Stimulated activated CD4-positive, alpha-beta T cell treated with anti-CD3 and anti-CD28 coated beads, Interleukin-4, amount 100 ng/mL, for 48 hours (primary cell): ENCODE data around the gene CLTCL1.
"Not testable (repeated sequence)": the region's sequence is repeated elsewhere in the genome, so short reads cannot be mapped to it uniquely, and the experiment has no call there.

Experiments used
- DNase-seq, 2 donors: peaks; one replicate each; pipeline ENCODE4 v3.0.0-alpha.2; 2020; ENCODE audit warnings: low read depth in 2 of 2

CLTCL1 gene

DNA sequence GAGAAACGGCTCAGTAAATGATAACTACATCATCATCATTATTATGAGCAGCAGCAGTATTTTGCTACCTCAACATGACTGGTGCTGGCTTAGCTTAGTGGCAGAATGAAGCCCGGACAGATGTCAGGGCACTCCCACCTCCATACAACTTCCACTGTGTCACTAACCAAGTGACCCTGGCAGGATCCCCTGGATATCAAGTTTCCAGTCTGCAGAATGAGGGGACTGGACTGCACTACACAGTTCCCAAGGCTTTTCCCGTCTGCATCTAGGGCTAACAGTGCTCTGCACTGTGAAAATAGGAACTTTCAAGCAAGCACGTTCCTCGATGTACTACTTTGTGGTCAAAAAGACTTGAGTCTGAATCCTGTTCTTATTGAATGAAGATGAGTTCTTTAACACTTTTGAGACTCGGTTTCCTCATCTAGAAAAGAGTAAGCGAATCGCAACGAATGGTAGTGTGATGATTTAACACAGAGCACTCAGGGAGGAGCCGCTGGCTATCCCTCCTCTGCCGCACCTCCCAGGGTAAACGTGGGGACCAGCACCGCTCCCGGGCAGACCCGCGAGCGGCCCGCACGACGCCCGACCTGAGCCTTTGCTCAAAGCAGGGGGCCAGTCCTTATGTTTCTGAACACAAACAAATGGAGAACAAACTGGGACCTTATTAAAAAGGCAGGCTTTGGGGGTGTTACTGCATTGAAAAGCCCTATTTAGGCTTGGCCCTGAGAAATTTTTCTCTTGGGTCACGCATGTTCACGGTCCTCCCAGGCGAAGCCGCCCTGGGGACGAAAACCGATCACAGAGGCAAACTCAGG lies 910 bp downstream of the CLTCL1 start:
- no peak for DNase-seq

DNA sequence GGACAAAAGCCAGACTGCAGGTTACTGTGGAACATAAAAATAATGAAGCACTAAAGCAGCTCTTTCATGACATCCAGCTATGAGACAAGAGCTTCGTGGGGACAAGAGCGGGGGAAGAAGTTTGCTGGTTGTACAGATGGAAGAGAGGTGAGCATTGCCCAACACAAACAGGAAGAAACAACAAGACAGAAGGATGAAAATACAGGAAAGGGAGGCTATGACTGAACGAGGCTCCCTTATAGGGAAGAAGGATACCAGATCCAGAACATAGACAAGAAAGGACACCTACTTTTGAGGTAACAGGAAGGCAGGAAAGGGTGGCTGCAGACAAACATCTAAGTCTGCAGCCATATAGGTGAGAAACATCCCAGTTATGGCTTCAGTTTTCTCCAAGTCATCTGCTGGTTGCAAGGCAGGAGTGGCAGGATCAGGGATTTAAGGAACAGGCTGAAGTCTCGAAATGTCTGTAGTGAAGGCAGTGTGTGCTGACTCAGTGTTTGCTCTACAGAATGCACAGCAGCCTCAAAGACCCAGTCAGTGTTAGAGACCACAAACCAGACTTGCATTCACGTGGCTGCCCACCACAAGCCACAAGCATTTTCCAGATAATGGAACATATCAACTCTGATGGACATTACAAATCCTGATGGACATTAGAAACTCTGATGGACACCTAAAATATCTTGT lies 1.9 kb downstream of the CLTCL1 start:
- DNase-seq: no peak

- no peak for DNase-seq
Measured at GRCh38 chr22:19287889-19288288, 3.6 kb downstream of the CLTCL1 start.

- DNase-seq: no peak
Measured at GRCh38 chr22:19287076-19287707, 4.3 kb downstream of the CLTCL1 start.

GRCh38 chr22:19285831-19286230 lies 5.7 kb downstream of the CLTCL1 start:
- no peak for DNase-seq

DNA sequence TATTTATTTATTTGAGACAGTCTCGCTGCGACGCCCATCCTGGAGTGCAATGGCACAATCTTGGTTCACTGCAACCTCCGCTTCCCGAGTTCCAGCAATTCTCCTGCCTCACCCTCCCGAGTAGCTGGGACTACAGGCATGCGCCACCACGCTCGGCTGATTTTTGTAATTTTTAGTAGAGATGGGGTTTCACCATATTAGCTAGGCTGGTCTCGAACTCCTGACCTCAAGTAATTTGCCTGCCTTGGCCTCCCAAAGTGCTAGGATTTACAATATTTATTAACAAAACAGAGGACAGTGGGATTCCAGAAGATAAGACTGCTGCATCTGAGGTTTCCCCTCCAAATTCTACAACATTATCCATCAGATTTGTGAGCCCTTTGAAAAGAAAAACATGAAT lies 12.4 kb downstream of the CLTCL1 start:
- DNase-seq: not testable (repeated sequence)

- no peak for DNase-seq
Measured at GRCh38 chr22:19277785-19278184, 13.7 kb downstream of the CLTCL1 start.

GRCh38 chr22:19275919-19276600 lies 15.5 kb downstream of the CLTCL1 start:
- no peak for DNase-seq

DNA sequence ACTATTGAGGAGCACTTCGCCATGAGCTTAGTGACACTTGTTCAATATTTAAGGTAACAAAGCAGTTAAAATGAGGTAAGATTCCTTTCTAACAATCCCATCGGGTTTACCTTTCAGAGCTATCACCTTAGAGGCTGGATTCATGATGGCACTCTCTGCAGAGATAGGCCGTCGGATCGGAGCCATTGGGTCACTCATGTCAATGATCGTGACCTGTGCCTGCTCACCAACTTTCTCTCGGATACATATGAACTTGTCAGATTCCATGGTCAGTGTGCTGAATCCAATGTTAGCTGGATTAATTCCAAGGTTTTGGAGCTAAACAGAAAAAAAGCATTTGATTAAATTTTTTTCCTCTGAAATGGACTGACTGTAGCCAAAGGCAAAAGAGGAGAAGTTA lies 16.0 kb downstream of the CLTCL1 start:
- no peak for DNase-seq

GRCh38 chr22:19275104-19275503 lies 16.4 kb downstream of the CLTCL1 start:
- no peak for DNase-seq

DNA sequence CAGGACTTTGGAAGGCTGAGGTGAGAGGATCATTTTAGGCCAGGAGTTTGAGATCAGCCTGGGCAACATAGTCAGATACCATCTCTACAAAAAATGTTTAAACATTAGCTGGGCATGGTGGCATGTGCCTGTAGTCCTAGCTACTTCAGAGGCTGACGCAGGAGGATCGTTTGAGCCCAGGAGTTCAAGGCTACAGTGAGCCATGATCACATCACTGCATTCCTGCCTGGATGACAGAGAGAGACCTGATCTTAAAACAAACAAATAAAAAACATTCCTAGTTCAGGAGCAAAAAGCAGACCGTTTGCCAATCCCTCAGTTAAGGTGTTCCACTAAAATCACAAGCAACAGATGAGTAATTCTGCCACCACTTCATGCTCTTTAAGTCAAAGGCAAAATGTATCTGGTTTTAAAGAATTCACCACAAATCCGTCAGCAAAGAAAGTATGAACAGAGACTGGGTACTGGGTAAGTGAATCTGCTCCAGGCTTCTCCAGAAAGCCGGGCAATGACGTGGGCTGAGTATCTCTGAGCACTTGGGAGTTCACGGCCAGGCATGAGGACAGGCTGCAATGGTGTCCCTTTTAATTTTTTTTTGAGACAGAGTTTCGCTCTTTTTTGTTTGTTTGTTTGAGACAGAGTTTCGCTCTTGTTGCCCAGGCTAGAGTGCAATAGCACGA lies 19.5 kb downstream of the CLTCL1 start:
- no peak for DNase-seq

- no peak for DNase-seq
Measured at GRCh38 chr22:19271273-19271855, 20.2 kb downstream of the CLTCL1 start.

- DNase-seq: no peak
Measured at GRCh38 chr22:19270873-19271272, 20.6 kb downstream of the CLTCL1 start.

GRCh38 chr22:19266547-19267086 lies 24.9 kb downstream of the CLTCL1 start:
- DNase-seq: no peak

- no peak for DNase-seq
Measured at GRCh38 chr22:19265779-19266178, 25.7 kb downstream of the CLTCL1 start.

DNA sequence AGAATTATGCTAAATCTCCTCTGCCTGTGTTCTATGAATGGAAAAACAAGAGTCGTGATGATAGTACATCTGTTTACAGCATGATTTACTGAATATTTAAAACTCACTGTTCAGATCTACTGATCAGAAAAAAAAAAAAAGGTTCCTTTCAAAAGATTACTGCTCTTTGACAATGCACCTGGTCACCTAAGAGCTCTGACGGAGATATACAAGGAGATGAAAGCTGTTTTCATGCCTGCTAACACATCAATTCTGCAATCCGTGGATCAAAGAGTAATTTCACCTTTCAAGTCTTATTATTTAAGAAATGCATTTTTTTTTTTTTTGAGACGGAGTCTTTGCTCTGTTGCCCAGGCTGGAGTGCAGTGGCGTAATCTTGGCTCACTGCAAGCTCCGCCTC lies 30.7 kb downstream of the CLTCL1 start:
- DNase-seq: no peak

DNA sequence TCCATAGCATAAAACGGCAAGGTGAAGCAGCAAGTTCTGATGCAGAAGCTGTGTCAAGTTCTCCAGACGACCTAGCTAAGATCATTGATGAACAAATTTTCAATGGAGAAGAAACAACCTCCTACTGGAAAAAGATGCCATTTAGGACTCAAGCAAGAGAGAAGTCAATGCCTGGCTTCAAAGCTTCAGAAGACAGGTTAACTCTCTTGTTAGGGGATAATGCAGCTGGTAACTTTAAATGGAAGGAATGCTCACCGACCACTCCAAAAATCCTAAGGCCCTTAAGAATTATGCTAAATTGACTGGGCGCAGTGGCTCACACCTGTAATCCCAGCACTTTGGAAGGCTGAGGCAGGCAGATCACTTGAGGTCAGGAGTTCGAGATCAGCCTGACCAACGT lies 31.3 kb downstream of the CLTCL1 start:
- no peak for DNase-seq

GRCh38 chr22:19258968-19259288 lies 32.6 kb downstream of the CLTCL1 start:
- DNase-seq: not testable (repeated sequence)

- DNase-seq: no peak
Measured at GRCh38 chr22:19258371-19258770, 33.1 kb downstream of the CLTCL1 start.

- not testable (repeated sequence) for DNase-seq
Measured at GRCh38 chr22:19256362-19256761, 35.2 kb downstream of the CLTCL1 start.

GRCh38 chr22:19253143-19253542 lies 38.4 kb downstream of the CLTCL1 start:
- no peak for DNase-seq
